H1 (cell line): ENCODE results near the gene SCNM1. TPM values are rescaled to one million over a fixed set of nuclear protein-coding genes. Genes with fewer than 3 reads are reported as not detected.
A peak's percentile ranks its signal among the peaks of the same experiment; 100 is the strongest.

Experiments used
- CTCF ChIA-PET: fragments of 300-600 bp; sonication (Branson Sonifier 250); formaldehyde crosslinking; loops from one replicate; lab custom pipeline; 2021; ENCODE audit not compliant: partially characterized antibody; lab: Charles Lee
- POLR2A ChIA-PET: fragments of 300-600 bp; sonication (Branson Sonifier 250); formaldehyde crosslinking; loops from one replicate; lab custom pipeline; 2021; ENCODE audit warnings: inconsistent platforms; ENCODE audit not compliant: partially characterized antibody; lab: Charles Lee
- DNase-seq, 2 experiments: peaks; one replicate each; pipeline versions ENCODE4 v3.0.0 to v3.0.0-alpha.2; 2010 to 2022; ENCODE audit warnings: low spot score in 2 of 2, low read depth in 1 of 2, mixed read lengths in 1 of 2
- FAIRE-seq: peaks from 2 replicates; lab custom pipeline; 2011; peaks lifted over from hg19 to GRCh38; lab: Jason Lieb, UNC
- H2AFZ ChIP-seq: 2 replicates; pipeline ENCODE4 v1.8.1; 2012; ENCODE audit warnings: low read length, inconsistent platforms
- H2AK5ac ChIP-seq: 2 replicates; pipeline ENCODE4 v1.6.1; 2013; ENCODE audit warnings: low read depth, low read length
- H2BK120ac ChIP-seq: replicated peaks from 2 replicates; pipeline ENCODE3; 2013; ENCODE audit warnings: low read depth, low read length, inconsistent platforms
- H2BK12ac ChIP-seq: 2 replicates; pipeline ENCODE4 v1.6.1; 2013; ENCODE audit warnings: low read depth, low read length
- H2BK15ac ChIP-seq: 2 replicates; pipeline ENCODE4 v1.6.1; 2013; ENCODE audit warnings: low read length
- H2BK20ac ChIP-seq: 2 replicates; pipeline ENCODE4 v1.6.1; 2013; ENCODE audit warnings: low read length
- H2BK5ac ChIP-seq: 2 replicates; pipeline ENCODE4 v1.6.1; 2013; ENCODE audit warnings: low read depth, low read length
- H3K14ac ChIP-seq: 2 replicates; pipeline ENCODE4 v1.6.1; 2013; ENCODE audit warnings: inconsistent platforms; ENCODE audit not compliant: insufficient read length
- H3K18ac ChIP-seq: 2 replicates; pipeline ENCODE4 v1.6.1; 2013; ENCODE audit warnings: low read length; ENCODE audit errors: extremely low read depth
- H3K23ac ChIP-seq: 2 replicates; pipeline ENCODE4 v1.6.1; 2013; ENCODE audit warnings: inconsistent platforms; ENCODE audit not compliant: insufficient read length
- H3K23me2 ChIP-seq: 2 replicates; pipeline ENCODE4 v1.6.1; 2013; ENCODE audit warnings: low read depth, low read length
- H3K27ac ChIP-seq: 2 replicates; pipeline ENCODE4 v1.6.1; 2011; ENCODE audit warnings: low read depth, low read length, inconsistent platforms
- H3K27me3 ChIP-seq, 4 experiments: replicated peaks in 1 of 4; 1 replicate in 1 of 4; 2 replicates in 3 of 4; pipeline versions ENCODE4 v1.6.1 to v1.8.1; 2011 to 2013; ENCODE audit warnings: low read length in 3 of 4, mild to moderate bottlenecking in 3 of 4, inconsistent platforms in 2 of 4, mixed read lengths in 2 of 4, moderate library complexity in 1 of 4; ENCODE audit not compliant: control insufficient read depth in 3 of 4, insufficient read depth in 3 of 4; ENCODE audit errors: extremely low read depth in 1 of 4
- H3K36me3 ChIP-seq, 4 experiments: 2 replicates each; pipeline versions ENCODE4 v1.6.1 to v1.8.1; 2011 to 2013; ENCODE audit warnings: mild to moderate bottlenecking in 4 of 4, low read length in 3 of 4, moderate library complexity in 2 of 4, control low read depth in 1 of 4, inconsistent platforms in 1 of 4; ENCODE audit not compliant: insufficient read depth in 4 of 4, control insufficient read depth in 2 of 4
- H3K4ac ChIP-seq: replicated peaks from 2 replicates; pipeline ENCODE3; 2013; ENCODE audit warnings: low read length, low read depth, mixed read lengths, inconsistent platforms; ENCODE audit not compliant: insufficient read length
- H3K4me1 ChIP-seq, 4 experiments: replicated peaks in 1 of 4; 1 replicate in 1 of 4; 2 replicates in 3 of 4; pipeline versions ENCODE4 v1.6.1 to v1.8.1; 2011 to 2013; ENCODE audit warnings: low read length in 3 of 4, inconsistent platforms in 2 of 4, mixed read lengths in 1 of 4; ENCODE audit not compliant: insufficient read depth in 4 of 4, control insufficient read depth in 3 of 4
- H3K4me2 ChIP-seq, 2 experiments: 2 replicates each; pipeline versions ENCODE4 v1.6.1 to v1.8.1; 2011 to 2013; ENCODE audit warnings: low read depth in 2 of 2, low read length in 2 of 2, control low read depth in 1 of 2, inconsistent platforms in 1 of 2, mild to moderate bottlenecking in 1 of 2; ENCODE audit not compliant: insufficient read depth in 1 of 2
- H3K4me3 ChIP-seq, 4 experiments: fragments of 200-600, 300-600 bp in 1 of 4; sonication (generic), shearing (Covaris generic), sonication (Bioruptor Twin) in 1 of 4; 2 replicates each; pipeline versions ENCODE4 v1.5.1 to v1.8.1; 2011 to 2016; ENCODE audit warnings: low read length in 4 of 4, low read depth in 3 of 4, control low read depth in 2 of 4, inconsistent platforms in 2 of 4, mild to moderate bottlenecking in 2 of 4, mixed read lengths in 1 of 4, moderate library complexity in 1 of 4; ENCODE audit not compliant: insufficient read depth in 2 of 4; ENCODE audit errors: extremely low read depth in 1 of 4
- H3K56ac ChIP-seq: replicated peaks from 2 replicates; pipeline ENCODE3; 2013; ENCODE audit warnings: low read depth, mild to moderate bottlenecking, mixed read lengths, low read length, inconsistent platforms; ENCODE audit not compliant: insufficient read length
- H3K79me1 ChIP-seq: 2 replicates; pipeline ENCODE4 v1.6.1; 2013; ENCODE audit warnings: low read depth, low read length, control low read depth
- H3K79me2 ChIP-seq, 2 experiments: 2 replicates each; pipeline versions ENCODE4 v1.6.1 to v1.8.1; 2012 to 2013; ENCODE audit warnings: low read length in 2 of 2, mild to moderate bottlenecking in 2 of 2, inconsistent platforms in 1 of 2; ENCODE audit not compliant: insufficient read depth in 2 of 2, control insufficient read depth in 1 of 2
- H3K9ac ChIP-seq, 4 experiments: replicated peaks in 1 of 4; 1 replicate in 1 of 4; 2 replicates in 3 of 4; pipeline versions ENCODE4 v1.6.1 to v1.8.1; 2011 to 2013; ENCODE audit warnings: low read depth in 3 of 4, low read length in 3 of 4, control low read depth in 2 of 4, mild to moderate bottlenecking in 2 of 4, moderate library complexity in 2 of 4, inconsistent platforms in 1 of 4; ENCODE audit errors: extremely low read depth in 1 of 4
- H3K9me3 ChIP-seq, 2 experiments: 2 replicates each; pipeline versions ENCODE4 v1.6.1 to v1.8.1; 2012 to 2013; ENCODE audit warnings: mild to moderate bottlenecking in 2 of 2, moderate library complexity in 2 of 2, control low read depth in 1 of 2, inconsistent platforms in 1 of 2, low read depth in 1 of 2, low read length in 1 of 2, mixed read lengths in 1 of 2; ENCODE audit not compliant: insufficient read depth in 2 of 2
- H4K20me1 ChIP-seq, 2 experiments: replicated peaks in 1 of 2; 2 replicates each; pipeline versions ENCODE3 to v1.8.1; 2011 to 2013; ENCODE audit warnings: inconsistent platforms in 2 of 2, low read length in 2 of 2, mild to moderate bottlenecking in 1 of 2; ENCODE audit not compliant: insufficient read depth in 2 of 2, control insufficient read depth in 1 of 2
- H4K5ac ChIP-seq: 2 replicates; pipeline ENCODE4 v1.6.1; 2013; ENCODE audit warnings: low read length, low read depth, mixed read lengths, inconsistent platforms; ENCODE audit not compliant: insufficient read length
- H4K8ac ChIP-seq: 2 replicates; pipeline ENCODE4 v1.8.0; 2013; ENCODE audit warnings: mild to moderate bottlenecking, moderate library complexity, low read length, inconsistent platforms; ENCODE audit not compliant: insufficient read depth; ENCODE audit errors: extremely low read depth
- H4K91ac ChIP-seq: replicated peaks from 2 replicates; pipeline ENCODE3; 2013; ENCODE audit warnings: low read length, mixed read lengths, inconsistent platforms; ENCODE audit not compliant: insufficient read length
- CHD1 ChIP-seq: IDR thresholded peaks from 2 replicates; pipeline ENCODE4 v1.6.1; 2012; ENCODE audit warnings: low read depth, low read length, improper control_type of control experiment
- EGR1 ChIP-seq: IDR thresholded peaks from 2 replicates; pipeline ENCODE4 v1.6.1; 2011; ENCODE audit warnings: low read depth, low read length, borderline replicate concordance
- EP300 ChIP-seq, 2 experiments: IDR thresholded peaks; 1 replicate in 1 of 2; 2 replicates in 1 of 2; pipeline ENCODE4 v1.6.1; 2011 to 2012; ENCODE audit warnings: low read depth in 2 of 2, low read length in 2 of 2, mild to moderate bottlenecking in 2 of 2, borderline replicate concordance in 1 of 2, inconsistent platforms in 1 of 2, moderate library complexity in 1 of 2
- GABPA ChIP-seq: IDR thresholded peaks from 2 replicates; pipeline ENCODE4 v1.6.1; 2011; ENCODE audit warnings: mild to moderate bottlenecking, low read length, moderate library complexity, borderline replicate concordance; ENCODE audit not compliant: insufficient read depth
- POLR2AphosphoS5 ChIP-seq: IDR thresholded peaks from 2 replicates; pipeline ENCODE4 v1.6.1; 2011; ENCODE audit warnings: low read depth, low read length
- RAD21 ChIP-seq, 2 experiments: IDR thresholded peaks in 1 of 2; conservative IDR thresholded peaks in 1 of 2; 2 replicates each; pipeline ENCODE4 v1.6.1; 2011; ENCODE audit warnings: low read depth in 2 of 2, low read length in 2 of 2, improper control_type of control experiment in 1 of 2, inconsistent platforms in 1 of 2, mild to moderate bottlenecking in 1 of 2, moderate library complexity in 1 of 2
- TAF1 ChIP-seq: IDR thresholded peaks from 2 replicates; pipeline ENCODE4 v1.6.1; 2011; ENCODE audit warnings: mild to moderate bottlenecking, low read depth, low read length
- YY1 ChIP-seq: IDR thresholded peaks from 2 replicates; pipeline ENCODE4 v1.6.1; 2011; ENCODE audit warnings: low read depth, mild to moderate bottlenecking, low read length
- WGBS, 2 experiments: shearing (Covaris generic) in 1 of 2; methylation state at CpG; one replicate each; pipeline versions ENCODE4 v1.1.6 to v1.1.7; 2013 to 2015; ENCODE audit warnings: low lambda C conversion rate in 2 of 2, mixed read lengths in 2 of 2, inconsistent platforms in 1 of 2, low coverage in 1 of 2, missing lambda C conversion rate in 1 of 2; ENCODE audit not compliant: insufficient replicate concordance in 2 of 2, insufficient coverage in 1 of 2, insufficient read length in 1 of 2; ENCODE audit errors: extremely low coverage in 1 of 2, missing lambda C conversion rate in 1 of 2; 5-methylcytosine and 5-hydroxymethylcytosine counted together
- polyA plus RNA-seq, 7 experiments: library from polyadenylated mRNA; depleted of rRNA in 3 of 7; stranded (reverse) in 5 of 7; unstranded in 2 of 7; fragments of >200 nt in 5 of 7; fragments of 200-250 nt in 2 of 7; gene quantifications; 1 replicate in 5 of 7; 2 replicates in 1 of 7; 4 replicates in 1 of 7; pipeline versions ENCODE4 v1.2.1 to v1.2.3, GENCODE V29; 2011 to 2013; ENCODE audit warnings: missing spikeins in 2 of 7, mixed read lengths in 2 of 7
- total RNA-seq: library from RNA; stranded (reverse); fragmentation: NEBNext Ultra II Directional; extraction: Animal tissue kit (Norgen Biotek cat#: 25700); gene quantifications from 2 replicates; pipeline ENCODE4 v1.2.1, GENCODE V29; 2021

The SCNM1 gene
- total and polyA plus RNA-seq, 2 of the 8 experiments (the other 6 are each of a cell fraction or from before 2014, with no cell fraction given): 13.6 to 46.2 TPM

DNA sequence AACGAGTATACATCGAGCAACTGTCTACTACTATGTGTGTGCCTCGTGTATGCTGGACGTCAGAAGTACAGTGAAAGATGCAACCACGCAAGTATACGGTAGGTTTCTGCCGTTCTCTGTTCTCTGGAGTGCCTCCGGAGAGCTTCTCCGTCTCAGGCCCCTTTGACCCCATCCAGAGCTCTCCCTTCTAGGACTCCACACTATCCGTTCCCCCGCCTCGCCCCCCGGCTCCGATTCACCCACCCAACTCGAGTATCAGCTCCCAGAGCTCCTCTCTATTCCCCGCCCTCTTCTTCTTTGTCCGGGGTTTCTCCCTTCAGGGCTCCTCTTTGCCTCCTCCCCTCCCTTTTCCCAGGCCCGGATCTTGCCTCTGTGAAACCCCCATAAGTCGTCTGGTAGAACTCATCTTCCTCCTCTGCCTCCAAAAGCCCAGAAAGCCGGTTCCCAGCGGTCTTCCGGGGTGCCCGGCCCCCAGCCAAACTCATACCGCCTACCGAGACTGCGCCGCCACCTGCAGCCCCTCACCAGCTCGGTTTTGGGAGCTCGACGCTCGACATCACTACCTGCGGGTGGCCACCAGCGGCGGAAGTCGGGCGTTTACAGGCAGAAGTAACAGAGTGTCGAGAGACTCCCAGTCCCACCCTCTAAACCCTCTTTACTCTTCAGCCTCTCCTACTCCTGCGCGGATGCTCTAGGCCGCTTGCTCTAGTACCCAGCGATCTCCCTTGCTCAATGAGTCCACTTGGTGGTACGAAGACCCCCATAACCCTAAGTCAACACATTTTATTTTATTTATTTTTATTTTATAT, 23.9 kb downstream of the SCNM1 start, which contains the start of gene VPS72:
Gene VPS72, minus strand, starts transcription at position 561 of the 809 bp plus-strand sequence. Its CDS starts 76 bp downstream, at position 485.
- no peak within 1 kb of the TSS for H2BK12ac ChIP-seq
- H3K23ac ChIP-seq: no peak within 1 kb of the TSS
- no peak within 1 kb of the TSS for H2BK15ac ChIP-seq
- H3K36me3 ChIP-seq: peaks cover under 1 to 12% (median 10%) of the 10 kb centered on the region in 4 experiments; a peak in 5 of 8 replicates
- peak within 1 kb of the TSS; percentile 98; the same call in 1 of the 2 replicates for H4K8ac ChIP-seq
- 0 out of 2 replicates have a peak within 1 kb of the TSS, but pooled peaks have one; percentile 42 for H3K18ac ChIP-seq
- no peak within 1 kb of the TSS for H4K91ac ChIP-seq
- ChIA-PET CTCF (interaction anchor here (0.6 to 1.5 kb wide), 8 partner anchors 11 to 184 kb away, joined by 3 to 6 read pairs (median 3); partner anchors contain the start of genes LYSMD1 and TMOD4), POLR2A (interaction anchor here (0.7 to 2.7 kb wide), 25 partner anchors 9 to 230 kb away, joined by 3 to 13 read pairs (median 5); partner anchors contain the start of genes C1orf56, CDC42SE1, PIP5K1A and PSMD4)
- peak within 1 kb of the TSS; percentile 70 to 98 (median 95) for H3K4me3 ChIP-seq
- H3K4ac ChIP-seq: no peak within 1 kb of the TSS
- H3K23me2 ChIP-seq: no peaks in the 10 kb centered on the region; the same call in 1 of the 2 replicates
- peak within 1 kb of the TSS; percentile 51 for H3K56ac ChIP-seq
- H4K5ac ChIP-seq: peak within 1 kb of the TSS; percentile 20
- H2BK20ac ChIP-seq: no peak within 1 kb of the TSS
- no peak within 1 kb of the TSS for H2BK120ac ChIP-seq
- peaks cover 0 to 3% of the 10 kb centered on the region in 2 experiments for H4K20me1 ChIP-seq
- H3K4me1 ChIP-seq: no peaks in the 10 kb centered on the region
- DNase-seq: peak; percentile 60 to 86
- H3K9ac ChIP-seq: peak within 1 kb of the TSS; percentile 80 to 95 (median 88)
- peaks cover 3% of the 10 kb centered on the region; the same call in 1 of the 2 replicates for H3K79me1 ChIP-seq
- H3K4me2 ChIP-seq: peak within 1 kb of the TSS; percentile 70 to 73
- H3K79me2 ChIP-seq: peaks cover 7 to 33% of the 10 kb centered on the region in 2 experiments
- H2AK5ac ChIP-seq: no peak within 1 kb of the TSS
- H3K27ac ChIP-seq: peak within 1 kb of the TSS; percentile 71
- no peak for FAIRE-seq
- H3K27me3 ChIP-seq: no peaks in the 10 kb centered on the region
- no peak within 1 kb of the TSS for H3K14ac ChIP-seq
- peak within 1 kb of the TSS; percentile 74; the same call in 1 of the 2 replicates for H2BK5ac ChIP-seq
- no peaks in the 10 kb centered on the region for H3K9me3 ChIP-seq
- WGBS, 2 experiments: 3% methylated on average over 42 of the region's 42 CpGs; no CpG with 5 or more reads in 1 of the 2 experiments
- peak within 1 kb of the TSS; percentile 68 for H2AFZ ChIP-seq
- TF ChIP-seq EP300 (IDR thresholded peaks at IDR 0.05; ENCODE audit: borderline replicate concordance in 1 of 2, low read depth in 2 of 2, low read length in 2 of 2): peak in 1 of 2 experiments; percentile 72; a peak in 2 of 3 replicates
- peak; percentile 96 for TF ChIP-seq TAF1
- peak; percentile 83 for TF ChIP-seq YY1
- no peak for TF ChIP-seq CHD1
- TF ChIP-seq GABPA: peak; percentile 70; the same call in 1 of the 2 replicates
- TF ChIP-seq POLR2AphosphoS5: peak; percentile 82; the same call in 1 of the 2 replicates
- TF ChIP-seq EGR1: peak; percentile 82
- no peak for TF ChIP-seq RAD21 (IDR thresholded peaks at IDR 0.05 in 1 of 2, conservative IDR thresholded peaks at IDR 0.05 in 1 of 2; ENCODE audit: low read depth in 2 of 2, low read length in 2 of 2)
